Endothelial cell (in vitro differentiated cells): ENCODE data around the gene IL26. TPM values are rescaled to one million over a fixed set of nuclear protein-coding genes. Genes with fewer than 3 reads are reported as not detected.
A peak's percentile ranks its signal among the peaks of the same experiment; 100 is the strongest.
"Not testable (repeated sequence)": the region's sequence is repeated elsewhere in the genome, so short reads cannot be mapped to it uniquely, and the experiment has no call there.

Experiments
- DNase-seq: peaks from one replicate; pipeline ENCODE4 v3.0.0; 2021; ENCODE audit warnings: low spot score
- H3K27ac Mint-ChIP-seq: one replicate; pipeline ENCODE4 v1.8.0; 2021; ENCODE audit warnings: mixed read lengths, inconsistent platforms; ENCODE audit not compliant: unreplicated experiment
- H3K27me3 Mint-ChIP-seq: one replicate; pipeline ENCODE4 v1.8.0; 2021; ENCODE audit warnings: mild to moderate bottlenecking, moderate library complexity, mixed read lengths, inconsistent platforms; ENCODE audit not compliant: unreplicated experiment
- H3K36me3 Mint-ChIP-seq: one replicate; pipeline ENCODE4 v1.8.0; 2021; ENCODE audit warnings: mild to moderate bottlenecking, low read depth, mixed read lengths, inconsistent platforms; ENCODE audit not compliant: unreplicated experiment
- H3K4me1 Mint-ChIP-seq: one replicate; pipeline ENCODE4 v1.8.0; 2021; ENCODE audit warnings: mild to moderate bottlenecking, mixed read lengths, inconsistent platforms; ENCODE audit not compliant: unreplicated experiment
- H3K4me3 Mint-ChIP-seq: one replicate; pipeline ENCODE4 v1.8.0; 2021; ENCODE audit warnings: mild to moderate bottlenecking, mixed read lengths, inconsistent platforms; ENCODE audit not compliant: unreplicated experiment
- H3K9me3 Mint-ChIP-seq: one replicate; pipeline ENCODE4 v1.8.0; 2021; ENCODE audit warnings: mixed read lengths, inconsistent platforms; ENCODE audit not compliant: unreplicated experiment
- total RNA-seq: library from RNA; stranded (reverse); fragmentation: NEBNext Ultra II Directional; extraction: Animal tissue kit (Norgen Biotek cat#: 25700); gene quantifications from one replicate; pipeline ENCODE4 v1.2.1, GENCODE V29; 2021; ENCODE audit not compliant: unreplicated experiment
- TF ChIP-seq, protein P1 (sequence below): fragments of 200-600 bp; sonication (generic); IDR thresholded peaks from one replicate; pipeline ENCODE4 v1.5.0; 2021; ENCODE audit warnings: antibody characterized with exemption; ENCODE audit not compliant: unreplicated experiment

Gene IL26
- total RNA-seq, 1 donor from 2014 or later: not detected

DNA sequence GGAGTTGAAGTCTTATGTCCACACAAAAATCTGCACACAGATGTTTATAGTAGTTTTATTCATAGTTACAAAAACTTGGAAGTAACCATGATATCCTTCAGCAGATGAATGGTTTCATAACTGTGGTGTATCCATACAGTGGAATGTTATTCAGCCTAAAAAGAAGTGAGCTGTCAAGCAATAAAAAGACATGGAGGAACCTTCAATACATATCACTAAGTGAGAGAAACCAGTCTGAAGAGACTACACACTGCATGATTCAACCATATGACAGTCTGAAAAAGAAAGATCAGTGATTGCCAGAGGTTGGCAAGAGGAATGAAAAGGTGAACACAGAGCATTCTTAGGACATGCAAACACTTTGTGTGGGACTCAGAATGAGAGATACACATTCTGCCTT lies 47.4 kb downstream of the IL26 start:
- TF ChIP-seq, protein P1, sequence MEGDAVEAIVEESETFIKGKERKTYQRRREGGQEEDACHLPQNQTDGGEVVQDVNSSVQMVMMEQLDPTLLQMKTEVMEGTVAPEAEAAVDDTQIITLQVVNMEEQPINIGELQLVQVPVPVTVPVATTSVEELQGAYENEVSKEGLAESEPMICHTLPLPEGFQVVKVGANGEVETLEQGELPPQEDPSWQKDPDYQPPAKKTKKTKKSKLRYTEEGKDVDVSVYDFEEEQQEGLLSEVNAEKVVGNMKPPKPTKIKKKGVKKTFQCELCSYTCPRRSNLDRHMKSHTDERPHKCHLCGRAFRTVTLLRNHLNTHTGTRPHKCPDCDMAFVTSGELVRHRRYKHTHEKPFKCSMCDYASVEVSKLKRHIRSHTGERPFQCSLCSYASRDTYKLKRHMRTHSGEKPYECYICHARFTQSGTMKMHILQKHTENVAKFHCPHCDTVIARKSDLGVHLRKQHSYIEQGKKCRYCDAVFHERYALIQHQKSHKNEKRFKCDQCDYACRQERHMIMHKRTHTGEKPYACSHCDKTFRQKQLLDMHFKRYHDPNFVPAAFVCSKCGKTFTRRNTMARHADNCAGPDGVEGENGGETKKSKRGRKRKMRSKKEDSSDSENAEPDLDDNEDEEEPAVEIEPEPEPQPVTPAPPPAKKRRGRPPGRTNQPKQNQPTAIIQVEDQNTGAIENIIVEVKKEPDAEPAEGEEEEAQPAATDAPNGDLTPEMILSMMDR: no peak
- H3K4me3 Mint-ChIP-seq: no peak overlapping the region
- no peaks in the 10 kb centered on the region for H3K27me3 Mint-ChIP-seq
- DNase-seq: no peak
- peaks cover 15% of the 10 kb centered on the region for H3K4me1 Mint-ChIP-seq
- H3K27ac Mint-ChIP-seq: no peak overlapping the region
- H3K36me3 Mint-ChIP-seq: no peaks in the 10 kb centered on the region
- H3K9me3 Mint-ChIP-seq: no peaks in the 10 kb centered on the region

DNA sequence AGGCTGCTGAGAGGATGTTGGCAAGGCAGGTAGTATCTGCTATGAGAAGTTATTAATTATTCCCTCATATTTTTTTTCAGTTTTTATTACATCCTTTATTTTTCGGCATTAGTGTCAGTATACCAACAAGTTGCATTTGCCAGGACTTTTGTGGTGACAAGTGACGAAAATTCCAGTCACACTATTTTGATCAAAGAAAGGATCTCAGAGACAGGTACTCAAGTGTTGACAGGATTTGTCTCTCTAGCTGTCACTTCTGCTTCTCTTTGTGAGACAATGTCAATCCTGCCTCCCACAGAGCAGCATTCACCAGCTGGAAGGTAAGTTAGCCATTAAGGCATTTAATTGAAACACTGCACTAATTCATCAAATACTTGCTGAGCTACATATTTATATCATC lies 48.0 kb downstream of the IL26 start:
- H3K4me3 Mint-ChIP-seq: no peak overlapping the region
- no peaks in the 10 kb centered on the region for H3K9me3 Mint-ChIP-seq
- peaks cover 15% of the 10 kb centered on the region for H3K4me1 Mint-ChIP-seq
- no peaks in the 10 kb centered on the region for H3K36me3 Mint-ChIP-seq
- no peak for DNase-seq
- TF ChIP-seq, protein P1: no peak
- no peak overlapping the region for H3K27ac Mint-ChIP-seq
- no peaks in the 10 kb centered on the region for H3K27me3 Mint-ChIP-seq

DNA sequence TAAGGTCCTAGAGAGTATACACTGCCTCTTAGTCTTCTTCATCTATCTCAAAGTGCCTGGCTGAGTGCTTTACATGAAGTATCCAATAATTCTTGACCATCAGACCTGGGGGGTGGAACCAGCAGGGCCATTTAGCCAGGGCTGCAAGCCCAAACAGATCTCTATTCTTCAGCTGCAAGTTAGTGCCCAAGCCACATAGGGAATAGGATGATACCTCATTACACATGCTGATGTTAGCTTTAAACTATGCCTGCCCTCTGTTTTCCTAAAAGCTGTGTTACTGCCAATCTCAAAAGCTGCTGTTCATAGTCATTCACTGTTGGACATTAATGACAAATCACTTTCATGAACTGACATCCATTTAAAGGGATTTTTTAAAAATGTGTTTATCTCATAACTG lies 49.4 kb downstream of the IL26 start:
- H3K4me3 Mint-ChIP-seq: no peak overlapping the region
- no peak overlapping the region for H3K27ac Mint-ChIP-seq
- no peaks in the 10 kb centered on the region for H3K27me3 Mint-ChIP-seq
- no peaks in the 10 kb centered on the region for H3K36me3 Mint-ChIP-seq
- TF ChIP-seq, protein P1: no peak
- H3K4me1 Mint-ChIP-seq: peaks cover 15% of the 10 kb centered on the region
- no peak for DNase-seq
- no peaks in the 10 kb centered on the region for H3K9me3 Mint-ChIP-seq

DNA sequence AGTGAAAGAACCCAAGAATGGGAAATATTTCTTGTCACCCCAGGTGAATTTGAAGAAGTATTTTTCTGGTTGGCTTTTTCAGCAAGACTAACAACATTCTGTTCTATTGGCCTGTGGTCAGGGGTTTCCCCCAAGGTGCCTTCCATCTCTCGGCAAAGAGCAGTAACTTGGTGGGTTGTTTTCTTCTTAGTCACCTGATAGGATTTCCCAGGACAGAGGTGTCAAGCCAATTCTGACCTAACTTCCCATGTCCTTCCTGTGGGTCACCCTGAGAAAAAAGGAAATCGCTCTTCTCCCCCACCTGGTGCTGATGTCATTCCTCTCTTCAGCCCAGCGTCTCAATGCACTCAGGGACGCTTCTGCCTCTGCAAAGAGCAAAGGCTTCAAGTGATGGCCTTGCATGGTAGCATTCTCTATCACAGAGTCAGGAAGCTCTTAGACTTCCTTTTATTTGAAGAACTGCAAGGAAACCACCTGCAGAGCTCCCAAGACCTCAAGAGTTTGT lies 50.0 kb downstream of the IL26 start:
- TF ChIP-seq, protein P1: no peak
- Mint-ChIP-seq H3K4me3 (no peak overlapping the region), H3K9me3 (no peaks in the 10 kb centered on the region), H3K36me3 (no peaks in the 10 kb centered on the region), H3K27ac (peak overlapping the region; percentile 7), H3K27me3 (no peaks in the 10 kb centered on the region), H3K4me1 (peaks cover 12% of the 10 kb centered on the region)
- peak; percentile 5 for DNase-seq

DNA sequence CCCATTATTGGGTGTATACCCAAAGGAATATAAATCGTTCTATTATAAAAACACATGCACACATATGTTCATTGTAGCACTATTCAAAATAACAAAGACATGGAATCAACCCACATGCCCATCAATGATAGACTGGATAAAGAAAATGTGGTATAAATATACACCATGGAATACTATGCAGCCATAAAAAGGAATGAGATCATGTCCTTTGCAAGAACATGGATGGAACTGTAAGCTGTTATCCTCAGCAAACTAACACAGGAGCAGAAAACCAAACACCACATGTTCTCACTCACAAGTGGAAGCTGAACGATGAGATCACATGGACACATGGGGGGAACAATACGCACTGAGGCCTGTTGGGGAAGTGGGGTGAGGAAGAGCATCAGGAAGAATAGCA lies 50.8 kb downstream of the IL26 start:
- DNase-seq, H3K4me3 Mint-ChIP-seq, H3K27ac Mint-ChIP-seq, H3K9me3 Mint-ChIP-seq, H3K27me3 Mint-ChIP-seq, H3K36me3 Mint-ChIP-seq: not testable (repeated sequence)
- peaks cover 12% of the 10 kb centered on the region for H3K4me1 Mint-ChIP-seq
